DOHH2 (cell line): Measurements from ENCODE around the gene PEMT.

Source experiments
- EZH2phosphoT487 ChIP-seq: fragments of 200-600 bp; sonication (generic); IDR thresholded peaks from 2 replicates; pipeline ENCODE4 v1.6.1; 2017; ENCODE audit warnings: borderline replicate concordance, mild to moderate bottlenecking, antibody characterized with exemption, low read length, moderate library complexity, mixed read lengths
- TF ChIP-seq, protein P1 (sequence below): fragments of 200-600 bp; sonication (generic); IDR thresholded peaks from one replicate; pipeline ENCODE4 v1.5.1; 2014; ENCODE audit warnings: antibody characterized with exemption, mild to moderate bottlenecking, low read depth, low read length; ENCODE audit not compliant: poor library complexity, severe bottlenecking

DNA sequence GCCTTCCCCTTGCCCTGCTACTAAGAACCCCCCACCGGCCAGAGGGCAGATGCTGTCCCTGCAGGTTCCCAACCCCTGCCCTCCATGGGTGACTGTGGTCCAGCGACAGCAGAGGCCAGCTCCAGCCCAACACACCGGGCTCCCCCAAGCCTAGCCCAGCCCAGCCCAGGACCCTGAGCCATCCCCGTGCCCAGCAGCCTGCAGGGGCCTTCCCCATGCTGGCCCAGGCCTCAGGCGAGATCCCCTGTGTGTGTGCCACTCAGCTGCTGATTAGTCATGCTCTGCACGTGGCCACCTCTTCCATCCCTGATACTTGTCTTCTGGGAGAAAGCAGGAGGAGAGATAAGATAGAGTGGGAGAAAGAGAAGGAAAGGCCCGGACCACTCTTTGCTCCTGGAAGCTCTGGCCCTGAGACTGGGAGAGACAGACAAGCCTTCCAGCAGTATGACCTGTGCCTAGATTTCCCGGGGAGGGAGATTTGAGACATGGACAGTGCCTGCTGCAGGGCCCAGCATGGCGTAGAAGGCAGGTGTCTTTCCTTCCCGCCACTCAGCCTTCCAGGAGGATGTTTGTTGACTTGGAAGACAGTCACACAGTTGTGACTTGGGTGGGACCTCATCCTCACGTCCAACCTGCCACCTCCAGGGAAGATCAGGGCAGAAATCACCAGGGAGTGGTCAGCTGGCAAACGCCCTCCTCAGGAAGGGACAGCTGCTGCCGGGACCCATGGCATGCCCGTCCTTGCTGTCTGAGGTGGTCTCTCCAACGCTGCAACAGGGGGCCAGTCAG lies 54.0 kb downstream of the PEMT start:
- TF ChIP-seq, protein P1, sequence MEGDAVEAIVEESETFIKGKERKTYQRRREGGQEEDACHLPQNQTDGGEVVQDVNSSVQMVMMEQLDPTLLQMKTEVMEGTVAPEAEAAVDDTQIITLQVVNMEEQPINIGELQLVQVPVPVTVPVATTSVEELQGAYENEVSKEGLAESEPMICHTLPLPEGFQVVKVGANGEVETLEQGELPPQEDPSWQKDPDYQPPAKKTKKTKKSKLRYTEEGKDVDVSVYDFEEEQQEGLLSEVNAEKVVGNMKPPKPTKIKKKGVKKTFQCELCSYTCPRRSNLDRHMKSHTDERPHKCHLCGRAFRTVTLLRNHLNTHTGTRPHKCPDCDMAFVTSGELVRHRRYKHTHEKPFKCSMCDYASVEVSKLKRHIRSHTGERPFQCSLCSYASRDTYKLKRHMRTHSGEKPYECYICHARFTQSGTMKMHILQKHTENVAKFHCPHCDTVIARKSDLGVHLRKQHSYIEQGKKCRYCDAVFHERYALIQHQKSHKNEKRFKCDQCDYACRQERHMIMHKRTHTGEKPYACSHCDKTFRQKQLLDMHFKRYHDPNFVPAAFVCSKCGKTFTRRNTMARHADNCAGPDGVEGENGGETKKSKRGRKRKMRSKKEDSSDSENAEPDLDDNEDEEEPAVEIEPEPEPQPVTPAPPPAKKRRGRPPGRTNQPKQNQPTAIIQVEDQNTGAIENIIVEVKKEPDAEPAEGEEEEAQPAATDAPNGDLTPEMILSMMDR, result no peak
- TF ChIP-seq EZH2phosphoT487, result no peak
